ENCODE results near the gene TSFM.
"Not testable (repeated sequence)": the region's sequence is repeated elsewhere in the genome, so short reads cannot be mapped to it uniquely, and the experiment has no call there.

TSFM gene

DNA sequence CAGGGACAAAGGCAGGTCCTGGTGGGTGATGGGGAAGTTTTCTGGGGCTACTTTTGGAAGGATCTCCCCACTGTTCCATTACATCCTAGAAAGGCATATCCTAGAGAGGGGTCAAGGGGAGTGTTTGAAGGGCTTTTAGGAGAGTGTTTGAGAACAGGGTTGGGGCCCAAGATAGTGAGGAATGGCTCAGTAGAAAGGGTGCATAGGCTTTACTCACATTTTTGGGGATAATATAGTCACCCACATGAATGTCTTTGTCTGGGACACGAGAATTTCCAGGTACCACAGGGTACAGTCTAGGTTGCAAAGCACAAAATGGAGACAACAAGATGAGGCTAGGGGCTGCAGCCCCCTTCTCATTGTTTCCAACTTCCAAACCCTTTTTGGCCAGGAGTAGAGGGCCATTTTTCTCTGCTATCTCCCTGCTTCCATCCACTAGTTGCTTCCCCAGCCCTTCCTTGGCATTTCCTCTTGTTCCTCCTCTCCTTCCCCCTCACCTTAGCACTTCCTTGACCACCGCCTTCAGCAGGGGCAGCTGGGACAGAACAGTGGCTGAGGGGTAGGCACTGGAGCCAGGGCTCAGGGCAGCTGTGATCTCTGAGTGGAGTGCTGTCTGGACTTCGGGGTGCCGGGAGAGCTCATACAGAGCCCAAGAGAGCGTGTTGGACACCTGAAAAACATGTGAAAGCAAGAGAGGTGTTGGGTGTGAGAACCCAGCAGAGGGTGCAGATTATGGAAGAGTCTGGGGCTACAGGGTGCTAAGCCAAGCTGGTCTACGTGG, 18.5 kb upstream of the TSFM start:
- DNase-seq (ENCODE audit: low read depth) = no peak

DNA sequence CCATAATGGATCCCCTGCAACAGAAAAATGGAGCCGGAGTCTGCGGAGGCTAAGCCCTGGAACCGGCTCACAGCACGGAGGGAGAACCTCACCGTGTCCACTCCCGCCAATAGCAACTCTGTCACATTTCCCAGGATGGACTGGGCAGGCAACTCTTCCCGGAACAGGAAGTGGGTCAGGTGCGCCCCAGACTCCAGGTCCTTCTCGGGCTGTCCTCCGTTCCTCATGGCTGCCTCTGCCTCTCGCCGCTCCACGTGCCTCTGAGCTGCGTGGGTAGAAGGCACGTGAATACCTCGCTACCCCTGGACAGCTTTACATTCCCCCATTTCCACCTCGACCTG, 18.0 kb upstream of the TSFM start:
- DNase-seq (ENCODE audit: low read depth) = no peak

DNA sequence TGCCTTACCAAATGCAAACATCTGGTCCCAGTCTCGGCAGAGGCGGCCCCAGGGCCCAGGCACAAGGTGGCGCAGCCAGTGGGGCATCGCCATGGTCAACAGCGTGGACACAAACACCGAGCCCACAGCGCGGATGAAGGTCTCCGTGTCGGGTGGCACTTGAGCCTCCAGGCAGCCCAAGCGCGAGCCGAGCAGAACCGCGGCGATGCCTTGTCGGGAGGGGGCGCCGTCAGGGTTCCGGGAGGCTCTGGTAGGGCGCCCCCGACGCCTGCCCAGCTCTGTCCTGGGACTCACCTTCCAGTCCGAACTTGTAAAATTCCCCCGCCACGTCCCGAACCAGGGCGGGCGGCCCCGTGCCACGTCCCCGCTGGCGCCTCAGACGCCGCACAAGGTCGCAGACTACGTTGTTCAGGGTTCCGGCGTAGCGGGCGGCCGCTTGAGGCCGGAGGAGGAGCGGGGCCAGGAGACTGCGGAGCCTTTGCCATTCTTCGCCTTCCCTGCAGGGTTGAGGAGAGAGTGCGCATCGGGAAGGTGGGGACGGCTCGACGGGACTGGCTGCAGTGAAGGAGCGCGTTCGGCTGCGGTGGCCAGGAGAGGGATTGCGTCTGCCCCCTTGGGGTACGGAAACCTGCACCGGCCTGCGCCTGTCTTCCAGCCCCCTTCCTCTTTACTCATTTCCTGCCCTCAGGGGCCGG, 17.4 kb upstream of the TSFM start:
- DNase-seq (ENCODE audit: low read depth) = peak; percentile 41

GRCh38 chr12:57765698-57766463, 16.7 kb upstream of the TSFM start:
- DNase-seq (ENCODE audit: low read depth) = no peak

DNA sequence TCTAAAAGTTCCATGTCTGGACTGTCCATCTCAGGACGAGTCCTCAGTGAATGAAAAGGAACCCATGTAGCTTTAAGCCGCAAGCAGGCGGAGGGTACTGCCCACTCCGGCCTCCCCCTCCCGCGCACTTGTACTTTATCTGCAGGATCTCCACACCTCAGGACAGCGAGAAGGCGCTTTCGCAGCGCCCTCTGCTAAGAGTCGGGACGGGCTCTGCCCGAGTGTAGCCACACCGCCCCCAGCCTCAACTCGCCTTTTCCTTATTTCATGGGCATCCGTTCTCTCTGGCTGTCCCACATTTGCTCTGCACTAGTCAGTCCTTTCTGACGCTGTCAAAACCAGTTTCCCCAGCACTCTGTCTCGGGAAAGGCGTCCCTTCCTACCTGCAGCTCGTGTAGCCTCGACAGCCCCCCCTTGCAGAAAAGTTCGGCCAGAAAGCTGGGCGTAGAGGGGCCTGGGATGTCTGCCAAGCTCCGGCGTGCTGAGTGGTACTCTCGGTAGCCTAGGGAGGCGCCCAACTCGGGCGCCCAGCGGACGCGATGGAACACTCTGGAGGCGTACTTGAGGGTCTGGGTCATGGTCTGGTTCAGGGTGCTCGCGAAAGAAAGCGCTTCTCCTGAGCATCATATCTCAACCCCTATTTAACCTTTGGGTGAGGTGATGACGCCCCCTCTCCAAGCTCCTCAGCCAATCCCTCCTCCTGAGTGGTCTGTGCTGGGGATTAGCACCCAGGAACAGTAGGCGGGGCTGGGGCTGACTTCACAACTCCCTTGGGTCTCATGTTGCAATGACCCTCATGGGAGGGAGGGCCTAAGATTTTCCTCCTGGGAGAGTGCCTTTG, 15.9 kb upstream of the TSFM start, which contains the start of gene CYP27B1:
Gene CYP27B1, minus strand, starts transcription at position 615 of the 841 bp plus-strand sequence. Its CDS starts 37 bp downstream, at position 578.
- peak; percentile 51 for DNase-seq (ENCODE audit: low read depth)

- DNase-seq (ENCODE audit: low read depth) = no peak
Observed at GRCh38 chr12:57767305-57767698, 15.3 kb upstream of the TSFM start.

- DNase-seq (ENCODE audit: low read depth) = no peak
Observed at GRCh38 chr12:57767876-57768275, 14.7 kb upstream of the TSFM start.

DNA sequence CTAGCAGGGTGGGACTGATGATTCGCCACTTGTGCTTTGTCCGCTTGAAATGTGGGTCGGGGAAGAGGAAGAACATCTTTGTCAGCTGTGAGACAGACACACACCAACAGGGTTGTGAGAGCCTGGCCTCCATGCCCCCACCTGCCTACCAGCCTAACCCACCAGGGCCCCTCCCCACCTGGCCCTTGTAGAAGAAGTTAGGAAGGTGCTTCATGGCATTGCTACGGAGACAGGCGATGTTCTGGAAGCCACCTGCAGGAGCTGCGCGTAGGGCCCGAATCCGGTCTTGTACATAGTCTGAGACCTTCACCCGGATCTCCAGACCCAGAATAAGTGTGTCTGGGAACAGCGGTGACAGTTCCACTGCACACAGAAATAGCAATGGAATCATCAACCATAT, 13.0 kb upstream of the TSFM start:
- no peak for DNase-seq (ENCODE audit: low read depth)

GRCh38 chr12:57770734-57771133, 11.9 kb upstream of the TSFM start:
- DNase-seq (ENCODE audit: low read depth) = no peak

DNA sequence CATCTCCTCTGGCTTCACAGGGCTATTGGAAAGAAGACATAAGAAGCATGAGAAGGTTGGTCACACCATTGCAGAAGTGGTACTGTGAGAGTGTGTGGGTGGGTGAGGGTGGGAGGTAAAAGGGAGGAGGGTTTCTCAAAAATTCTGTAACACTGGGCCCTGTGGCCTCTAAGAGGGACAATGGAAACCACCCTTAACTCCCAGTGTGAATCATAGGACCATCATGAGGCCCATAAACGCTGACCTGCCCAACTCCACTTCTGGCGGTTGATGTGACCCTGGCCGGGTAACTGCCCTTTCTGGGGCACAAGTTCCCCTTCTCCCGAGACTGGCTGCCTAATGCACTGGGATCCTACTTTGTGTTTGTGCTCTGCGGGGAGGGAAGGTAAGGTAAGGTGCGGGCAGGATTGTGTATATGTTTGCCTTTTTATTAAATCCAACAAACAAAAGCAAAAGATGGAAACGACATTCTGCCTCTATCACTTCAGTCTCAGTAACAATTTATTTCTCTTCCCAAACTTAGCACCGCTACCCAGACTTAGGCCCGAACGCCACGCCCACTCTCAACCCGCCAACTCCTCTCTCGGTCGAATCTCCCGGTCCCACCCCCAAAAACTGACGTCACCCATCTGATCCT, 11.2 kb upstream of the TSFM start:
- peak; percentile 93 for DNase-seq (ENCODE audit: low read depth)

DNA sequence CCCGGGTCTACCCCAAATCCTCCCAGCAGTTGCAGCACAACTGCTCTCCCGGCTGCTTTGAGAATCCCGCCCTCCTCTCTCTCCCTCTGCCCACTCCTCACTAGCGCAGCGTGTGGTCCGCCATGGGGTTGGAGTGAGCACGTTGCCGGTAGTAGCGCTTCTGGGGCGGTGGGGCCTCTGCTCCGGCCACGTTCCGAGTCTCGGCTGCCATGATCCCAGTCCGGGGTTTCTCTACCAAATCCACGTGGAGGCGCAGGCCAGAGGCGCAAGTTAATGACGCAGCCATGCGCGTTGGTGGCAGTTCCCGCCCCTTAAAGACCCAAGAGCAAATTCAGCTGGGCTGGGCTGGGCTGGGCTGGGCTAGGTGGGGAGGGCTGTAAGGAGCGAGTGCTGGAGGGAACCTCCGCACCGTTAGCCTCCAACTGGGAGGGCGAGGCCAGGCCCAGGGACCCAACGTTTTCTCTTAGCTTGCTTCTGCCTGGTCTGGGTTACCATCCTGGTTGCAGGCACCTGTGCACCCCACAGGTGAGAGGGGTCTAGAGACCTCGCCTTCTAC, 10.6 kb upstream of the TSFM start, which contains the start of gene METTL1:
Gene METTL1, minus strand, starts transcription at position 233 of the 556 bp plus-strand sequence. Its CDS starts 22 bp downstream, at position 211.
- DNase-seq (ENCODE audit: low read depth) = peak; percentile 97

GRCh38 chr12:57772429-57773322, 9.9 kb upstream of the TSFM start, which contains the start of gene EEF1AKMT3:
TSS of gene EEF1AKMT3 (plus strand) at chr12:57772614. CDS start at chr12:57772725, 111 bp downstream.
- DNase-seq (ENCODE audit: low read depth) = peak; percentile 71

DNA sequence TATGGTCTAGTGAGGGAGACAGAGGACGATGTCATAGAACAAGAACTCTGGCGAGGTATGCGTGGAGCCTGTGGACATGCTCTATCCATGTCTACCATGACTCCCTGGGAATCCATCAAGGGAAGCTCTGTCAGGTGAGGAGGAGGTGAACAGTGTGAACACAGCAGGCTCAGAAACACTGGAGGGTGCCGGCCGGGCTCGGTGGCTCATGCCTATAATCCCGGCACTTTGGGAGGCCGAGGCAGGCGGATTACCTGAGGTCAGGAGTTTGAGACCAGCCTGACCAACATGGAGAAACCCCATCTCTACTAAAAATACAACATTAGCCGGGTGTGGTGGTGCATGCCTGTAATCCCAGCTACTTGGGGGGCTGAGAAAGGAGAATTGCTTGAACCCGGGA, 8.0 kb upstream of the TSFM start:
- DNase-seq (ENCODE audit: low read depth) = not testable (repeated sequence)

- no peak for DNase-seq (ENCODE audit: low read depth)
Observed at GRCh38 chr12:57775044-57775443, 7.5 kb upstream of the TSFM start.

DNA sequence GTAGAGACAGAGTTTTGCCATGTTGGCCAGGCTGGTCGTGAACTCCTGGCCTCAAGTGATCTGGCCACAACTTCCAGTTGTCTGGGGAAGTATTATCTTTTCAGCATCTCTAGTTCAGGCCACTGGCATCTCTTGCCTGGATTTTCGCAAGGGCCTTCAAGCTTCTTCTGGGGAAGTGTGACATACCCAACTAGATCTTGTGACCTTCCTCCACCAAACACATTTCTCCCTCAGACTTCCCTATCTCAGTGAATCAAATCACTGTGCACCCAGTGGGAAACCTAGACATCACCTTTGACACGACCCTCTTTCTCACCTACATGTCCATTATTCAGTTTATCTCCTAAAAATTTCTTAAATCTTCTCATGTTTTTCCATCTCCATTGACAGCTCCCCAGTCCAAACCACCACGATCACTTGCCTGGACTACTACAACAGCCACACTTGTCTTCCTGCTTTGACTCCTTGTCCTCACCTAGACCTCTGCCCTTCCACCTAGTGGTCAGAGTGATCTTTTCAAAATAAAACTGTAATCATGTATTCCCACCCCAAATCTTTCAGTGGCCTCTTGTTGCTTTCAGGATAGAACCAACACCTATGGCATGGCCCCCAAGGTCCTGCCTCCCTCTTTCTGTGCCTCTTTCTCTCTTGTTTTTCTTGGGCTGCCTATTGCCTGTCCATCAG, 6.9 kb upstream of the TSFM start:
- DNase-seq (ENCODE audit: low read depth) = no peak

GRCh38 chr12:57776247-57776587, 6.4 kb upstream of the TSFM start:
- DNase-seq (ENCODE audit: low read depth) = no peak

GRCh38 chr12:57777367-57777766, 5.2 kb upstream of the TSFM start:
- no peak for DNase-seq (ENCODE audit: low read depth)

GRCh38 chr12:57777911-57778310, 4.7 kb upstream of the TSFM start:
- no peak for DNase-seq (ENCODE audit: low read depth)

DNA sequence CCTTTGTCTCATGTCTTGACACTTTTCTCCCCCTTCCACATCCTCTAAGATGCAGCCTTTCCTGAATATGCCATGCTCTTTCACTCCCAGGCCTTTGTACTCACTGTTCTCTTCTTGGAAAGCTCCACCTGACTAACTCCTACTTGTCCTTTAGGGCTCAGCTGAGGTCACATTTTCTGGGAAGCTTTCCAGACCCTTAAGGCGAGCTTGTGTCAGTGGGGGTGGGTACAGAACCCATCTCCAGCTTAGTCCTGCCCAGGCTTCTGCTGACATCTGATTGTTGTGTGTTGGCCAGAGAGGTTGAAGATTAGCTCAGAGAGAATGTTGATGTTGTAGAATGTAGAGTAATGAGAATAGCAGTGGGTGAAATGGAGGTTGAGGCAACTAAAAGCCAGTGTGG, 2.9 kb upstream of the TSFM start:
- peak; percentile 42 for DNase-seq (ENCODE audit: low read depth)

All from EH (cell line).